OCI-LY3 (cell line): ENCODE results near the gene MAP3K5.

Experiments
- H2AFZ ChIP-seq: fragments of 200-600, 300-600 bp; shearing (Covaris generic); 2 replicates; pipeline ENCODE4 v1.6.0; 2014; ENCODE audit warnings: antibody characterized with exemption, low read depth, low read length
- H3K27ac ChIP-seq: fragments of 200-600, 300-600 bp; sonication (generic); 2 replicates; pipeline ENCODE4 v1.5.1; 2014; ENCODE audit warnings: mild to moderate bottlenecking, low read length, moderate library complexity, mixed read lengths
- H3K27me3 ChIP-seq: fragments of 200-600, 300-600 bp; sonication (generic); 2 replicates; pipeline ENCODE4 v1.6.1; 2014; ENCODE audit warnings: low read depth, low read length, mixed read lengths
- H3K36me3 ChIP-seq: fragments of 200-600, 300-600 bp; sonication (generic); replicated peaks from 2 replicates; pipeline ENCODE3; 2014; ENCODE audit warnings: low read depth, low read length, mixed read lengths
- H3K4me1 ChIP-seq: fragments of 300-600, 200-600 bp; sonication (generic); 2 replicates; pipeline ENCODE4 v1.6.1; 2014; ENCODE audit warnings: low read length, mixed read lengths
- H3K4me2 ChIP-seq: fragments of 200-600, 300-600 bp; sonication (generic); 2 replicates; pipeline ENCODE4 v1.6.1; 2014; ENCODE audit warnings: low read length, mixed read lengths
- H3K4me3 ChIP-seq: fragments of 300-600, 200-600 bp; sonication (generic); 2 replicates; pipeline ENCODE4 v1.5.1; 2014; ENCODE audit warnings: antibody characterized with exemption, mild to moderate bottlenecking, low read length, moderate library complexity
- H3K79me2 ChIP-seq: fragments of 300-600, 200-600 bp; shearing (Covaris generic); 2 replicates; pipeline ENCODE4 v1.6.1; 2014; ENCODE audit warnings: mild to moderate bottlenecking, low read length, mixed read lengths
- H3K9ac ChIP-seq: fragments of 300-600, 200-600 bp; shearing (Covaris generic); 2 replicates; pipeline ENCODE4 v1.6.0; 2014; ENCODE audit warnings: mild to moderate bottlenecking, low read length, moderate library complexity
- H3K9me3 ChIP-seq: fragments of 200-600, 300-600 bp; shearing (Covaris generic); 2 replicates; pipeline ENCODE4 v1.6.1; 2014; ENCODE audit warnings: low read length, mixed read lengths; ENCODE audit not compliant: insufficient read depth
- H4K20me1 ChIP-seq: fragments of 200-600, 300-600 bp; sonication (generic); 2 replicates; pipeline ENCODE4 v1.6.1; 2016; ENCODE audit warnings: low read length, mixed read lengths; ENCODE audit not compliant: insufficient read depth
- EZH2phosphoT487 ChIP-seq: fragments of 200-600 bp; shearing (Covaris generic); IDR thresholded peaks from 2 replicates; pipeline ENCODE4 v1.6.1; 2018; ENCODE audit warnings: antibody characterized with exemption, mixed run types, low read depth
- TF ChIP-seq, protein P1 (sequence below): fragments of 200-600, 300-600 bp; sonication (generic); IDR thresholded peaks from 2 replicates; pipeline ENCODE4 v1.5.1; 2014; ENCODE audit warnings: antibody characterized with exemption, low read length, low read depth

The MAP3K5 gene

DNA sequence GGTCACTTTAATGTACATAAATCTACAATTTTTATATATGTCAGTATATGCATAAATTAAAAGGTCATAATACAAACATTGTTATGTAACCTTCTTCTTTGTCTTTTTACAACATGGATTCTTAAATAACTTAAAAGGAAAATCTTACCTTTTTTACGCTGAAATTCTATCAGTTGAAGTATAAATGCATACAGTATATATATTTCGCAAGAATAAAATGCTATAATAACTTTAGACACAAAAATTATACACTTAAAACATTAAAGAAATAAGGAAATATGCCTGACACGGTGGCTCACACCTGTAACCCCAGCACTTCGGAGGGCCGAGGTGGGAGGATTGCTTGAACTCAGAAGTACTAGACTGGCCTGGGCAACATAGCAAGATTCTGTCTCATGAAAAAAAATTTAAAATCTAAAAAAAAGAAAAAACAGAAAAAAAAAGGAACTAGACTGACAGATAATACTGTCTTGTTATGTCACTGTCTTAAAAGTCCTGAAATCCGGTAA lies 132.2 kb downstream of the MAP3K5 start:
- Histone ChIP-seq H3K36me3 (no peaks in the 10 kb centered on the region), H2AFZ (no peak overlapping the region), H4K20me1 (no peaks in the 10 kb centered on the region), H3K9ac (no peak overlapping the region), H3K4me2 (no peak overlapping the region), H3K4me3 (no peak overlapping the region), H3K27ac (no peak overlapping the region), H3K4me1 (no peaks in the 10 kb centered on the region), H3K9me3 (no peaks in the 10 kb centered on the region), H3K79me2 (no peaks in the 10 kb centered on the region), H3K27me3 (no peaks in the 10 kb centered on the region)
- TF ChIP-seq EZH2phosphoT487, result no peak

DNA sequence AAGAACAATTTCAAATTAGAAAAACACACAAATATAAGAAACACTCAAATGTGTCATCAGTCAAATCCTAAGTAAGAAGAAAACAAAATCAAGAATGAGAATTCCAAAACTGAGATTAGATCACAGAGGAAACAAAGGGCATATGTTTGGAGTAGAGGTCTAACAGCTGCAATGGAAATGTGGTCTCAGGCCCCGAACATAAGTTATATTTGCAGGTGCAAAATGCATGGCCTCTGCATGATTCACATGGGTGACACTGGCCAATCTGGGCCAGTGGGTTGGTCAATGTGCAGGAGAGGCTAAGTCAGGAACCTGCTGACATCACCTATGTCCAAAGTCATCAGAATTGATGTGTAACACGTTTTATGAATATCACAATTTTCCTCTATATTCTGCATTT lies 133.6 kb downstream of the MAP3K5 start:
- Histone ChIP-seq H3K4me3 (no peak overlapping the region), H3K79me2 (no peaks in the 10 kb centered on the region), H4K20me1 (no peaks in the 10 kb centered on the region), H2AFZ (no peak overlapping the region), H3K9me3 (no peaks in the 10 kb centered on the region), H3K9ac (no peak overlapping the region), H3K4me1 (no peaks in the 10 kb centered on the region), H3K4me2 (no peak overlapping the region), H3K27ac (no peak overlapping the region), H3K36me3 (no peaks in the 10 kb centered on the region), H3K27me3 (no peaks in the 10 kb centered on the region)
- no peak for TF ChIP-seq EZH2phosphoT487
- TF ChIP-seq, protein P1, sequence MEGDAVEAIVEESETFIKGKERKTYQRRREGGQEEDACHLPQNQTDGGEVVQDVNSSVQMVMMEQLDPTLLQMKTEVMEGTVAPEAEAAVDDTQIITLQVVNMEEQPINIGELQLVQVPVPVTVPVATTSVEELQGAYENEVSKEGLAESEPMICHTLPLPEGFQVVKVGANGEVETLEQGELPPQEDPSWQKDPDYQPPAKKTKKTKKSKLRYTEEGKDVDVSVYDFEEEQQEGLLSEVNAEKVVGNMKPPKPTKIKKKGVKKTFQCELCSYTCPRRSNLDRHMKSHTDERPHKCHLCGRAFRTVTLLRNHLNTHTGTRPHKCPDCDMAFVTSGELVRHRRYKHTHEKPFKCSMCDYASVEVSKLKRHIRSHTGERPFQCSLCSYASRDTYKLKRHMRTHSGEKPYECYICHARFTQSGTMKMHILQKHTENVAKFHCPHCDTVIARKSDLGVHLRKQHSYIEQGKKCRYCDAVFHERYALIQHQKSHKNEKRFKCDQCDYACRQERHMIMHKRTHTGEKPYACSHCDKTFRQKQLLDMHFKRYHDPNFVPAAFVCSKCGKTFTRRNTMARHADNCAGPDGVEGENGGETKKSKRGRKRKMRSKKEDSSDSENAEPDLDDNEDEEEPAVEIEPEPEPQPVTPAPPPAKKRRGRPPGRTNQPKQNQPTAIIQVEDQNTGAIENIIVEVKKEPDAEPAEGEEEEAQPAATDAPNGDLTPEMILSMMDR, result no peak

DNA sequence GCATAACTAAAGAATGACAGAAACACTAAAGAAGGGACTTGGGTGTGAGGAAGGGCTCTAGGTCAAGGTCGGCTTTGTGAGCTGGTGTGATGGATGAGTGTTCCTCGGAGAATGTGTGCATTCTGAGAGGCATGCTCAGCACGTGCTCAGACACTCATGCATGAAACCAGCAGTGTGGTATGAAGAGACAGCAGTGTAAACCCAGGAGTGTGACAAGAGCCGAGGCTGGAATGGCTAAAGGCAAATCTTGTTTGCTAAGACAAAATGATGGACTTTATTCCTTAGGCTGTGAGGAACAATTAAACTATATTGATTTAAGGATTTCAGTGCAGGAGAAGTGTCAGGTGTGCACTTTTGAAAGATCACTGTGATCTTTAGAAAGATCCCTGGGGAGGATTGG lies 134.6 kb downstream of the MAP3K5 start:
- no peak overlapping the region for H3K9ac ChIP-seq
- no peak overlapping the region for H3K27ac ChIP-seq
- no peaks in the 10 kb centered on the region for H3K4me1 ChIP-seq
- no peak overlapping the region for H3K4me3 ChIP-seq
- H2AFZ ChIP-seq, result no peak overlapping the region
- TF ChIP-seq, protein P1, result no peak
- TF ChIP-seq EZH2phosphoT487, result no peak
- no peaks in the 10 kb centered on the region for H3K9me3 ChIP-seq
- no peaks in the 10 kb centered on the region for H4K20me1 ChIP-seq
- H3K79me2 ChIP-seq, result no peaks in the 10 kb centered on the region
- H3K4me2 ChIP-seq, result no peak overlapping the region
- H3K36me3 ChIP-seq, result no peaks in the 10 kb centered on the region
- no peaks in the 10 kb centered on the region for H3K27me3 ChIP-seq

DNA sequence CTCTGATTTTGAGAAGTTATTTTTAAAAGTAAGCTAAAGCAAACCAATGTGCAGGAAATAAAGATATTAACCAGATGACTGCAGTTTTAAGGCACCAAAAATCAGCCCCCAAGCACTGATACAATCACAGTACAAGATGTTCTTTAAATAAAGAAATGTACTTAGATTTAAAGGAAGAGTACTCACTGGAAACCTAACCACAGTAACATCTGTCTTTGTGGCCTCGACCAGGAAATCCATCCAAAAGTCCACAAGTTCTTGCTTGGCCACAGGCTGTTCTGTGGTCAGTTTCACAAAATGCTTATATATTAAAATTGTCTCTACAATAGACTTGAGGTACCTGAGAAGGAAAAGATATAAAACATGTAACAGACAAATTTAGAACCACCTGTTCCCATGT lies 136.2 kb downstream of the MAP3K5 start:
- H3K79me2 ChIP-seq, result no peaks in the 10 kb centered on the region
- no peaks in the 10 kb centered on the region for H3K27me3 ChIP-seq
- no peak overlapping the region for H3K4me2 ChIP-seq
- H3K27ac ChIP-seq, result no peak overlapping the region
- no peaks in the 10 kb centered on the region for H3K9me3 ChIP-seq
- no peak overlapping the region for H3K9ac ChIP-seq
- TF ChIP-seq, protein P1, result no peak
- H2AFZ ChIP-seq, result no peak overlapping the region
- no peaks in the 10 kb centered on the region for H3K4me1 ChIP-seq
- no peaks in the 10 kb centered on the region for H4K20me1 ChIP-seq
- no peaks in the 10 kb centered on the region for H3K36me3 ChIP-seq
- no peak overlapping the region for H3K4me3 ChIP-seq
